PC-9 (cell line): Measurements from ENCODE around the gene PDXDC1.
"Not testable (repeated sequence)": the region's sequence is repeated elsewhere in the genome, so short reads cannot be mapped to it uniquely, and the experiment has no call there.

Source experiments
- EZH2 ChIP-seq: fragments of 200-600 bp; sonication (generic); IDR thresholded peaks from 2 replicates; pipeline ENCODE4 v1.8.0; 2017; ENCODE audit warnings: antibody characterized with exemption, low read depth
- TF ChIP-seq, protein P1 (sequence below): fragments of 200-600 bp; sonication (generic); conservative IDR thresholded peaks from 2 replicates; pipeline ENCODE4 v1.6.1; 2017; ENCODE audit warnings: mixed run types, antibody characterized with exemption, mild to moderate bottlenecking, moderate library complexity

- TF ChIP-seq, protein P1, sequence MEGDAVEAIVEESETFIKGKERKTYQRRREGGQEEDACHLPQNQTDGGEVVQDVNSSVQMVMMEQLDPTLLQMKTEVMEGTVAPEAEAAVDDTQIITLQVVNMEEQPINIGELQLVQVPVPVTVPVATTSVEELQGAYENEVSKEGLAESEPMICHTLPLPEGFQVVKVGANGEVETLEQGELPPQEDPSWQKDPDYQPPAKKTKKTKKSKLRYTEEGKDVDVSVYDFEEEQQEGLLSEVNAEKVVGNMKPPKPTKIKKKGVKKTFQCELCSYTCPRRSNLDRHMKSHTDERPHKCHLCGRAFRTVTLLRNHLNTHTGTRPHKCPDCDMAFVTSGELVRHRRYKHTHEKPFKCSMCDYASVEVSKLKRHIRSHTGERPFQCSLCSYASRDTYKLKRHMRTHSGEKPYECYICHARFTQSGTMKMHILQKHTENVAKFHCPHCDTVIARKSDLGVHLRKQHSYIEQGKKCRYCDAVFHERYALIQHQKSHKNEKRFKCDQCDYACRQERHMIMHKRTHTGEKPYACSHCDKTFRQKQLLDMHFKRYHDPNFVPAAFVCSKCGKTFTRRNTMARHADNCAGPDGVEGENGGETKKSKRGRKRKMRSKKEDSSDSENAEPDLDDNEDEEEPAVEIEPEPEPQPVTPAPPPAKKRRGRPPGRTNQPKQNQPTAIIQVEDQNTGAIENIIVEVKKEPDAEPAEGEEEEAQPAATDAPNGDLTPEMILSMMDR, result not testable (repeated sequence)
- not testable (repeated sequence) for TF ChIP-seq EZH2
Observed at GRCh38 chr16:15168953-15169652, 194.3 kb downstream of the PDXDC1 start.
